ENCODE measurements around the gene SHC2. TPM values are rescaled to one million over a fixed set of nuclear protein-coding genes. Genes with fewer than 3 reads are reported as not detected.

The SHC2 gene
- polyA plus RNA-seq, 1 of the 3 experiments (the other 2 are of a cell fraction), result 0.64 TPM

GRCh38 chr19:498977-499623 is 38.3 kb upstream of the SHC2 start:
- POLR2A ChIA-PET, result no interaction called here
- WGBS (ENCODE audit: low lambda C conversion rate), result 65% methylated on average over 30 of the region's 31 CpGs
- Histone ChIP-seq H3K9me3 (no peaks in the 10 kb centered on the region), H3K27me3 (ENCODE audit: insufficient read depth) (peaks cover 6% of the 10 kb centered on the region; the same call in 1 of the 2 replicates), H3K4me2 (no peak overlapping the region), H3K4me3 (ENCODE audit: low read depth in 2 of 2, low read length in 1 of 2) (no peak overlapping the region), H3K4me1 (ENCODE audit: control insufficient read depth in 1 of 2, insufficient read depth in 2 of 2, low read depth in 1 of 2, low read length in 1 of 2) (no peaks in the 10 kb centered on the region; a peak in 1 of 4 replicates), H3F3A (replicated peaks; ENCODE audit: insufficient read depth) (peaks cover 3% of the 10 kb centered on the region), H3K9ac (no peak overlapping the region), H3K9me2 (no peaks in the 10 kb centered on the region), H3K36me3 (replicated peaks in 1 of 2; ENCODE audit: control insufficient read depth in 1 of 2, insufficient read depth in 2 of 2, low read length in 1 of 2) (no peaks in the 10 kb centered on the region), H4K20me1 (ENCODE audit: insufficient read depth) (no peaks in the 10 kb centered on the region), H3K27ac (ENCODE audit: low read depth in 2 of 2, low read length in 1 of 2) (no peak overlapping the region), H3K79me2 (ENCODE audit: insufficient read depth) (no peaks in the 10 kb centered on the region), H2AFZ (ENCODE audit: low read depth) (no peak overlapping the region)
- TF ChIP-seq SMC3 (IDR thresholded peaks at IDR 0.05; ENCODE audit: low read depth, low read length) (no peak), NRF1 (IDR thresholded peaks at IDR 0.05; ENCODE audit: low read depth, low read length) (no peak), YY1 (IDR thresholded peaks at IDR 0.05; ENCODE audit: low read depth) (no peak), NFIC (IDR thresholded peaks at IDR 0.05; ENCODE audit: borderline replicate concordance) (no peak), MXI1 (IDR thresholded peaks at IDR 0.05; ENCODE audit: low read depth, low read length) (no peak), FOXJ3 (CRISPR knock-in tag; IDR thresholded peaks at IDR 0.05) (no peak), MAX (IDR thresholded peaks at IDR 0.05; ENCODE audit: low read depth) (no peak), IRF3 (IDR thresholded peaks at IDR 0.05; ENCODE audit: low read depth, low read length) (no peak)
- DNase-seq, result no peak
- CTCF ChIA-PET, result interaction anchor here (2.2 kb wide), 1 partner anchor 7 kb away, joined by 23 read pairs; the partner anchor contains the start of gene TPGS1

DNA sequence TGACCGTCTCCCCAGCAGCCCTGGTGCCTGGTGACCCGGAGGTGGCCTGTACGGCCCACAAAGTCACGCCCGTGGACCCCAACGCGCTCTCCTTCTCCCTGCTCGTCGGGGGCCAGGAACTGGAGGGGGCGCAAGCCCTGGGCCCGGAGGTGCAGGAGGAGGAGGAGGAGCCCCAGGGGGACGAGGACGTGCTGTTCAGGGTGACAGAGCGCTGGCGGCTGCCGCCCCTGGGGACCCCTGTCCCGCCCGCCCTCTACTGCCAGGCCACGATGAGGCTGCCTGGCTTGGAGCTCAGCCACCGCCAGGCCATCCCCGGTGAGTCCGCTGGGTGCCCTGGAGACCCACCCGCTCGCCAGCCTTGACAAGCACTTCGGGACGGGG is 37.7 kb upstream of the SHC2 start:
- H3K4me2 ChIP-seq, result no peak overlapping the region
- no peaks in the 10 kb centered on the region for H3K9me3 ChIP-seq
- no peaks in the 10 kb centered on the region for H3K79me2 ChIP-seq (ENCODE audit: insufficient read depth)
- H2AFZ ChIP-seq (ENCODE audit: low read depth), result no peak overlapping the region
- H3F3A ChIP-seq (replicated peaks; ENCODE audit: insufficient read depth), result peaks cover 3% of the 10 kb centered on the region
- H3K27ac ChIP-seq (ENCODE audit: low read depth in 2 of 2, low read length in 1 of 2), result no peak overlapping the region
- DNase-seq, result peak; percentile 66
- H4K20me1 ChIP-seq (ENCODE audit: insufficient read depth), result no peaks in the 10 kb centered on the region
- H3K4me3 ChIP-seq (ENCODE audit: low read depth in 2 of 2, low read length in 1 of 2), result no peak overlapping the region
- no peaks in the 10 kb centered on the region for H3K9me2 ChIP-seq
- H3K27me3 ChIP-seq (ENCODE audit: insufficient read depth), result peaks cover 6% of the 10 kb centered on the region; the same call in 1 of the 2 replicates
- H3K9ac ChIP-seq, result no peak overlapping the region
- 20% methylated on average over 5 of the region's 26 CpGs for WGBS (ENCODE audit: low lambda C conversion rate)
- ChIA-PET POLR2A (no interaction called here), CTCF (interaction anchor here (1.0 to 2.2 kb wide), 3 partner anchors 8 to 114 kb away, joined by 4 to 23 read pairs (median 6); partner anchors contain the start of gene TPGS1)
- no peaks in the 10 kb centered on the region for H3K36me3 ChIP-seq (replicated peaks in 1 of 2; ENCODE audit: control insufficient read depth in 1 of 2, insufficient read depth in 2 of 2, low read length in 1 of 2)
- no peaks in the 10 kb centered on the region; a peak in 1 of 4 replicates for H3K4me1 ChIP-seq (ENCODE audit: control insufficient read depth in 1 of 2, insufficient read depth in 2 of 2, low read depth in 1 of 2, low read length in 1 of 2)
- TF ChIP-seq USF1 (IDR thresholded peaks at IDR 0.05; ENCODE audit: borderline replicate concordance, low read depth) (no peak), USF2 (IDR thresholded peaks at IDR 0.05; ENCODE audit: borderline replicate concordance, low read depth, low read length) (no peak), JUND (IDR thresholded peaks at IDR 0.05) (no peak), RCOR1 (IDR thresholded peaks at IDR 0.05; ENCODE audit: low read length) (no peak), CHD2 (IDR thresholded peaks at IDR 0.05; ENCODE audit: low read length, partially characterized antibody) (no peak), TCF12 (IDR thresholded peaks at IDR 0.05) (no peak), GATA2 (CRISPR knock-in tag; IDR thresholded peaks at IDR 0.05) (no peak), FOSL2 (IDR thresholded peaks at IDR 0.05; ENCODE audit: borderline replicate concordance, low read depth) (no peak), ELF1 (IDR thresholded peaks at IDR 0.05) (no peak), RAD21 (IDR thresholded peaks at IDR 0.05; ENCODE audit: low read length) (no peak), GABPA (IDR thresholded peaks at IDR 0.05; ENCODE audit: low read depth) (no peak), FOXJ3 (CRISPR knock-in tag; IDR thresholded peaks at IDR 0.05) (no peak), IRF3 (IDR thresholded peaks at IDR 0.05; ENCODE audit: low read depth, low read length) (no peak), TAF1 (IDR thresholded peaks at IDR 0.05; ENCODE audit: borderline replicate concordance, low read depth, low read length) (no peak)
- TF ChIP-seq, protein P1, sequence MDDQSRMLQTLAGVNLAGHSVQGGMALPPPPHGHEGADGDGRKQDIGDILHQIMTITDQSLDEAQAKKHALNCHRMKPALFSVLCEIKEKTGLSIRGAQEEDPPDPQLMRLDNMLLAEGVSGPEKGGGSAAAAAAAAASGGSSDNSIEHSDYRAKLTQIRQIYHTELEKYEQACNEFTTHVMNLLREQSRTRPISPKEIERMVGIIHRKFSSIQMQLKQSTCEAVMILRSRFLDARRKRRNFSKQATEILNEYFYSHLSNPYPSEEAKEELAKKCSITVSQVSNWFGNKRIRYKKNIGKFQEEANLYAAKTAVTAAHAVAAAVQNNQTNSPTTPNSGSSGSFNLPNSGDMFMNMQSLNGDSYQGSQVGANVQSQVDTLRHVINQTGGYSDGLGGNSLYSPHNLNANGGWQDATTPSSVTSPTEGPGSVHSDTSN (IDR thresholded peaks at IDR 0.05), result no peak
- TF ChIP-seq, protein P2, sequence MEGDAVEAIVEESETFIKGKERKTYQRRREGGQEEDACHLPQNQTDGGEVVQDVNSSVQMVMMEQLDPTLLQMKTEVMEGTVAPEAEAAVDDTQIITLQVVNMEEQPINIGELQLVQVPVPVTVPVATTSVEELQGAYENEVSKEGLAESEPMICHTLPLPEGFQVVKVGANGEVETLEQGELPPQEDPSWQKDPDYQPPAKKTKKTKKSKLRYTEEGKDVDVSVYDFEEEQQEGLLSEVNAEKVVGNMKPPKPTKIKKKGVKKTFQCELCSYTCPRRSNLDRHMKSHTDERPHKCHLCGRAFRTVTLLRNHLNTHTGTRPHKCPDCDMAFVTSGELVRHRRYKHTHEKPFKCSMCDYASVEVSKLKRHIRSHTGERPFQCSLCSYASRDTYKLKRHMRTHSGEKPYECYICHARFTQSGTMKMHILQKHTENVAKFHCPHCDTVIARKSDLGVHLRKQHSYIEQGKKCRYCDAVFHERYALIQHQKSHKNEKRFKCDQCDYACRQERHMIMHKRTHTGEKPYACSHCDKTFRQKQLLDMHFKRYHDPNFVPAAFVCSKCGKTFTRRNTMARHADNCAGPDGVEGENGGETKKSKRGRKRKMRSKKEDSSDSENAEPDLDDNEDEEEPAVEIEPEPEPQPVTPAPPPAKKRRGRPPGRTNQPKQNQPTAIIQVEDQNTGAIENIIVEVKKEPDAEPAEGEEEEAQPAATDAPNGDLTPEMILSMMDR (IDR thresholded peaks at IDR 0.05), result no peak
